Activated CD8-positive, alpha-beta memory T cell treated with anti-CD3 and anti-CD28 coated beads, Interleukin-2, amount 50 U/mL, for 1 hour (primary cell): ENCODE data around the gene SEC63.
"Not testable (repeated sequence)": the region's sequence is repeated elsewhere in the genome, so short reads cannot be mapped to it uniquely, and the experiment has no call there.

Source experiments
- DNase-seq: peaks from one replicate; pipeline ENCODE4 v3.0.0-alpha.2; 2020; ENCODE audit errors: extremely low read depth

The SEC63 gene

GRCh38 chr6:107972413-107973096, 14.5 kb upstream of the SEC63 start:
- no peak for DNase-seq

GRCh38 chr6:107971181-107971580, 13.2 kb upstream of the SEC63 start:
- DNase-seq: no peak

DNA sequence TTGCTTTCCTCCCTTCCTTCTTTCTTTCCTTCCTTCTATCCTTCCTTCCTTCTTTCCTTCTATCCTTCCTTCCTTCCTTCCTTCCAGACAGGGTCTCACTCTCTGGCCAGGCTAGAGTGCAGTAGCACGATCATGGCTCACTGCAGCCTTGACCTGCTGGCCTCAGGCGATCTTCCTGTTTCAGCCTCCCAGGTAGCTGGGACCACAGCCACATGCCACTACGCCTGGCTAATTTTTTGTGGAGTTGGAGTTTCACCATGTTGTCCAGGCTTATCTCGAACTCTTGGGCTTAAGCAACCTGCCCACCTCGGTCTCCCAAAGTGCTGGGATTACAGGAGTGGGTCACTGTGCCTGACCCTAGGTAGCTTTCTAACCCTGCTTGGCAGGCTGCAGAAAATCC, 12.2 kb upstream of the SEC63 start:
- DNase-seq: no peak

DNA sequence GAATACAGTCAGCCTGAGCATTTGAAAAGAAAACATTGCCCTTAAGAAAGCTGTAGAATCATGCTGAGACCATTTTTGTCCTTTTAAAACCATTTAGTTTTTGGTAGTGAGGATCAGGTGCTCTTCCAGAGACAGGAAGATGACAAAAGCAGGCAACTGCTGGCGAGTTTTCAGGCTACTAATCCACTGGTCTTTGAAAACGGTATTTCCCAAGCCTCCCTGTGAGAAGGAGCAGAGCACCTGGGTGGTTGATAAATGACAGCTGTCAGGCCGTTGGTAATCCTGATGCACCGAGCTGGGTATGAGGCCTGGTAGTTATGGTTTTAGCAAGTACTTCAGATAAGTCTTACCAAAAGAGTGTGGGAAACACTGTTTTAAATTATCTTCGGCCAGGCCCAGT, 10.1 kb upstream of the SEC63 start:
- no peak for DNase-seq

DNA sequence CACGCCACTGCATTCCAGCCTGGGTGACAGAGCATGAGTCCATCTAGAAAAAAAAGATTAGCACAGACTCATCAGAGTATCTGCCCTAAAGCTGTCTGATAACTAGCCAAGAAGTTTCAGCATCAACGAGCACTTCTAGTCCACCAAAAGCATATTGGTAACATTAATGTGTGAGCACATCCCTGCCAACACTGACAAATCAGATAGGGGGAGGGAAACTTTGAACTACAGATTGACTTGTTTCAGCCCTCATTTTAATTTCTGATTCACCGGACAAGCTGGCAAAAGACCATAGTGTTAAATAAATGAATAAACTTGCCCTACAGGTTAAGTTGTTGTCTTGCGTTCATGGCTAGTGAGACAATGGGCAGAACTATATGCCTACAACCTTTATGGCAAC, 7.7 kb upstream of the SEC63 start:
- no peak for DNase-seq

GRCh38 chr6:107962723-107963122, 4.7 kb upstream of the SEC63 start:
- no peak for DNase-seq

GRCh38 chr6:107959392-107959791, 1.4 kb upstream of the SEC63 start:
- DNase-seq: no peak

DNA sequence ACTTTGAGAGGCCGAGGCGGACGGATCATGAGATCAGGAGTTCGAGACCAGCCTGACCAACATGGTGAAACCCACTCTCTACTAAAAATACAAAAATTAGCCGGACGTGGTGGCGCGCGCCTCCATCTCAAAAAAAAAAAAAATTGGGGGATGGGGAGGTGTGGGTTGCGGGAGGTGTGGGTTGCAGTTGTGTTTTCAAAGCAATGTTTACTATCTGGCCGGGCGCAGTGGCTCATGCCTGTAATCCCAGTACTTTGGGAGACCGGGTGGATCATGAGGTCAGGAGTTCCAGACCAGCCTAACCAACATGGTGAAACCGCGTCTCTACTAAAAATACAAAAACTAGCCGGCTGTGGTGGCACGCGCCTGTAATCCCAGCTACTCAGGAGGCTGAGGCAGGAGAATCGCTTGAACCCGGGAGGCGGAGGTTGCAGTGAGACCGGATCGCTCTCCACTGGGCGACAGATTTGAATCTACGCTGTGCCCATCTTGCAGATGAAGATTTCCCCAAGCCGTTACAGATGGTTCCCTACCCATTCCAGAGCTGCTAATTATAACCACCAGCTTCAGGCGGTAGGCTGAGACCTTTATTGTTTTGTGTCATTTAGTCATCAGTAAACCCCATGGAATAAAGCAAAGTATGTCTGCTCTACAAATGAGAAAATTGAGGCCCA, 818 bp upstream of the SEC63 start:
- DNase-seq: not testable (repeated sequence)

DNA sequence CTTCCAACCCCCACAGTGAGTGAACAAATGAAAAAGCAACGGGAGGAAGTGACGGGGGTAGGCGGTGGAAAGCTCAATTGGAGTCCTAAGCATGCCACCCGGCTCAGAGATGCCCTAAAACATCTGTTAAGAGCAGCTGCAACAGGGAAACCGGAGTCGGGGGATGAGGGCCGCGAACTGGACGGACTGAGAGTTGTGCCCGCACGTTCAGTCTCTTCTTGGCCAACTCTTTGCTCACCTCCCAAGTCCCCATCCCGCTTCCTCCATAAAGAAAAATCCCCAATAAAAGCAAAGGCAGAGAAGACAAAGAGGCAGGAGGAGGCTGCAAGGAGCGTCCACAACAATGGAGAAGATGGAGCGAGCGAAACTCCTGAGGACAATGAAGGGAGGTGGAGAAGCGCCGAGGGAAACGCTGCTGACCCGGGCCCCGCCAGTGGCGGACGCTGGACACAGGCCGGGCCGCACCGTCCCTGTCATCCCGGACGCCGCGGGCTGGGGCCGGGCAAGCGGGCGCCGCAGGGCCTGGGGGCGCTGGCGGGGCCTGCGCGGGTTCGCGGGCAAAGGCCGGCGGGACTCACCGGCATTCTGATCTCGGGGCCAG, 600 bp downstream of the SEC63 start:
- no peak for DNase-seq

DNA sequence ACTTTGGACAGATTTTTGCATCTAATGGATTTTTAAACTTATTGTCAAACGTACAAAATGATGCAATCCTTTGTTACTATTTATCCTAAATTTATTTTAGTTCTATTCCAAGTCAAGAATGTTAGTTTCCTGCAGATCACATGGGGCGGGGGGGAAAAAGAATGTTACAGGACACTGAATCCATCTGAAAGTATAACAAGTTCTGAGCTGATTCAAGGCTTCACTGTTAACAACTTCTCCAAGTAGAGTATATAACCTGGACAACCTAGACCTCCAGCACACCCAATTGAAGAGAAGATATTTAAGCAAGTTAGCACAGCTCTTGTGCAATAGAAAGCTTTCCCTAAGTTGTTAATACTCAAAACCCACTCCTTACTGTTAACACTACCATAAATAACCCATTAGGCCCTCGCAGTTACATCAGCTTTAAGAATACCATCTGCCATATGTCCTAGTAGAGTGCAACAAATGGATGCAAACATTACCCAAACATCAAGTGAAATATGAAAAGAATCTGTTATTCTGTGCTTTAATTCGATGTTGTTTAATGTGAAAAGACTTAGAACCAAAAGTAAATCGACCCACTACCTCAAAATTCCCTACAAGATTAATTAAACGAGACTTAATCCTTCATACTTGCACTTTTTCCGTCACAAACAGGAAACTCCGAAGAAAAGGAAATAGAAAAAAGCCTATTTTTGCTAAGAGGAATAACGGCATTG, 1.3 kb downstream of the SEC63 start:
- DNase-seq: no peak

GRCh38 chr6:107956181-107956580, 1.8 kb downstream of the SEC63 start:
- no peak for DNase-seq

- not testable (repeated sequence) for DNase-seq
Measured at GRCh38 chr6:107953858-107954414, 4.1 kb downstream of the SEC63 start.

DNA sequence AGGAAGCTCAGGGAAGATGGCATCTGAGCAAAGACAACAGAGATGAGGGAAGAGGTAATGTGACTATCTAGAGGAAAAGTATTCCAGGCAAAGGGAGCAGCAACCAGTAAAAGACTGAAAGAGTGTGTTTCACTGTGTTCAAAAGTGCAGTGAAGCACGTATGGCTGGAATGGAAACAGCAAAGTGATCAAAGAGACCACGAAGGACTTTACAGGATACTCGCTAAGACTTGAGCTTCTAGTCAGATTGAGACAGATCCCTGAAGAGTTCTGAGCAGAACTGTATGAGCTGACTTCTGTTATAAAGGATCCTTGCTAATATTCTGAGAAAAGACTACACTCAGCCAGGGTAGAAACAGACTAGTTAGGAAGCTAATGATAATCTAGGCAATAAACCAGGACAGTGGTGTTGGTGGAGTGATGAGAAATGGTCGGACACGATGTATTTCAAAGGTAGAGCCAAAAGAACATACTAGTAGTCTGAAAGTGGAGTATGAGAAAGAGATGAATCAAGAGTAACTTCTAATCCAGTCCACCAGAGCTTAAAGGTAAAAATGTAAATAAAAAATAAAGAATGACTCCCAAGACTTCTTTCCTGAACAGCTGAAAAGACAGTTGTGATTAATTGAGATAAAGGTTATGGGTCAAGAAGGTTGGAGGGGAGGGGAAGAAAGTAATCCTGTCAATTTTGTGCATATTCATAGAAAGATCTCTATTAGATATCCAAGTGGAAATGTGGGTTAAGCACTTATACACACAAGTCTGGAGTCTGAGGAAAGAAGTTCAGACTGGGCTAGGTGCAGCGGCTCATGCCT, 14.2 kb downstream of the SEC63 start:
- DNase-seq: no peak

- DNase-seq: no peak
Measured at GRCh38 chr6:107942142-107942541, 15.9 kb downstream of the SEC63 start.

- no peak for DNase-seq
Measured at GRCh38 chr6:107941627-107942026, 16.4 kb downstream of the SEC63 start.

GRCh38 chr6:107941199-107941598, 16.8 kb downstream of the SEC63 start:
- no peak for DNase-seq

GRCh38 chr6:107936910-107937292, 21.1 kb downstream of the SEC63 start:
- DNase-seq: not testable (repeated sequence)

GRCh38 chr6:107936162-107936909, 21.7 kb downstream of the SEC63 start:
- no peak for DNase-seq

DNA sequence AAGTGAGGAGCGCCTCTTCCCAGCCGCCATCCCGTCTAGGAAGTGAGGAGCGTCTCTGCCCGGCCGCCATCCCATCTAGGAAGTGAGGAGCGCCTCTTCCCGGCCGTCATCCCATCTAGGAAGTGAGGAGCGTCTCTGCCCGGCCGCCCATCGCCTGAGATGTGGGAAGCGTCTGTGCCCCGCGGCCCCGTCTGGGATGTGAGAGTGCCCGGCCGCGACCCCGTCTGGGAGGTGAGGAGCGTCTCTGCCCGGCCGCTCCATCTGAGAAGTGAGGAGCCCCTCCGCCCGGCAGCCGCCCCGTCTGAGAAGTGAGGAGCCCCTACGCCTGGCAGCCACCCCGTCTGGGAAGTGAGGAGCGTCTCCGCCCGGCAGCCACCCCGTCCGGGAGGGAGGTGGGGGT, 23.8 kb downstream of the SEC63 start:
- not testable (repeated sequence) for DNase-seq

DNA sequence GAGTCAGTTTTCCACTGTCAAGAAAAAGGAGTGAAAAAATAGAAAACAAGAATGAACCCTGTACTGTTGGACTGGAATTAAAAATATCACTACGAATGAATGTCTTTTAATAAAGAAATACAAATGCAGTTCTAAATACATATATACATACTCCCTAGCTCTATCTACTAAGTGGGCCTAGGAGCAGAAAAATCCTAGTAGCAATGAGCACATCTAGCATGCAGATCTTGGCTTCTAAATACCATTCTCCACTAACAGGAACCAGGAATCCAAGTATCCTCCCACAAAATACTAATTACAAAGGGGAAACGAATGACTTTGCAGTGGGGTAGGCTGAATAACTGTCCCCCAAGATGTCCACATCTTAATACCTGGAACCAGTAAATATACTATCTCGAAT, 25.4 kb downstream of the SEC63 start:
- no peak for DNase-seq

DNA sequence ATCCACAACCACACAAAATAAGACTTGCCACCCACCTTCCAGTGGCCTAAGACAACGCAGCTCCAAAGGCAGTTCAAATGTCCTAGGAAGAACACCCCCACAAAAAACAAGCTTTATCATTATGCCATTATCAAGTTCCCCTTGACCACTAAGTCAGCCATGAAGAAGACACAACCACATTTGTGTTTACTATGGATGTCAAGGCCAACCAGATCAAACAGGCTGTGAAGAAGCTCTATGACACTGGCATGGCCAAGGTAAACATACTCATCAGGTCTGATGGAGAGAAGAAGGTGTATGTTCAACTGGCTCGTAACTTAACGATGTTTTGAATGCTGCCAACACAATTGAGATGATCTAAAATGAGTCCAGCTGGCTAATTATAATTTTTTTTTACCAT, 26.1 kb downstream of the SEC63 start:
- no peak for DNase-seq
